NCI-H69 (cell line): ENCODE data around the gene CRMP1.
A peak's percentile ranks its signal among the peaks of the same experiment; 100 is the strongest.
"Not testable (repeated sequence)": the region's sequence is repeated elsewhere in the genome, so short reads cannot be mapped to it uniquely, and the experiment has no call there.

Experiments
- DNase-seq: peaks from one replicate; lab custom pipeline; 2025; lab: John Stamatoyannopoulos, UW

CRMP1 gene

GRCh38 chr4:5856362-5856761 lies 36.5 kb downstream of the CRMP1 start:
- DNase-seq, result not testable (repeated sequence)

- DNase-seq, result no peak
These were observed 38.0 kb downstream of the CRMP1 start for GRCh38 chr4:5854929-5855328.

- DNase-seq, result no peak
These were observed 40.2 kb downstream of the CRMP1 start for GRCh38 chr4:5852523-5853202.

GRCh38 chr4:5851637-5852301 lies 41.1 kb downstream of the CRMP1 start:
- DNase-seq, result no peak

- peak; percentile 20 for DNase-seq
These were observed 47.6 kb downstream of the CRMP1 start for GRCh38 chr4:5845035-5845905.

GRCh38 chr4:5843573-5844530 lies 49.0 kb downstream of the CRMP1 start:
- peak; percentile 22 for DNase-seq

GRCh38 chr4:5842456-5842855 lies 50.4 kb downstream of the CRMP1 start:
- DNase-seq, result no peak

- DNase-seq, result no peak
These were observed 52.9 kb downstream of the CRMP1 start for GRCh38 chr4:5839751-5840674.

GRCh38 chr4:5839332-5839731 lies 53.6 kb downstream of the CRMP1 start:
- no peak for DNase-seq

GRCh38 chr4:5837483-5837882 lies 55.4 kb downstream of the CRMP1 start:
- not testable (repeated sequence) for DNase-seq

- DNase-seq, result no peak
These were observed 55.9 kb downstream of the CRMP1 start for GRCh38 chr4:5836943-5837342.

- no peak for DNase-seq
These were observed 64.9 kb downstream of the CRMP1 start for GRCh38 chr4:5828005-5828391.

- DNase-seq, result no peak
These were observed 65.5 kb downstream of the CRMP1 start for GRCh38 chr4:5827108-5828004.

- no peak for DNase-seq
These were observed 66.3 kb downstream of the CRMP1 start for GRCh38 chr4:5826437-5827107.

- DNase-seq, result no peak
These were observed 67.4 kb downstream of the CRMP1 start for GRCh38 chr4:5825321-5826041.

GRCh38 chr4:5824635-5825034 lies 68.3 kb downstream of the CRMP1 start:
- peak; percentile 6 for DNase-seq

- no peak for DNase-seq
These were observed 68.7 kb downstream of the CRMP1 start for GRCh38 chr4:5824227-5824626.

- DNase-seq, result no peak
These were observed 69.2 kb downstream of the CRMP1 start for GRCh38 chr4:5823542-5824211.
